Thyroid gland (tissue), 4 donors: ENCODE measurements around the gene SLC29A2. TPM values are rescaled to one million over a fixed set of nuclear protein-coding genes. Genes with fewer than 3 reads are reported as not detected.

Experiments
- DNase-seq, 2 donors: peaks; one replicate each; pipeline ENCODE4 v3.0.0-alpha.2; 2019
- H3K27ac ChIP-seq, 3 donors: fragments of 200-600 bp; sonication (generic); 1 replicate in 2 of 3; 2 replicates in 1 of 3; pipeline ENCODE4 v1.5.1; 2016 to 2019; ENCODE audit warnings: mild to moderate bottlenecking in 1 of 3, moderate library complexity in 1 of 3
- H3K27me3 ChIP-seq: fragments of 200-600 bp; sonication (generic); one replicate; pipeline ENCODE4 v1.5.1; 2019
- H3K36me3 ChIP-seq, 2 donors: fragments of 200-600 bp; sonication (generic); one replicate each; pipeline ENCODE4 v1.5.1; 2016 to 2019
- H3K4me1 ChIP-seq, 2 donors: fragments of 200-600 bp; sonication (generic); one replicate each; pipeline ENCODE4 v1.5.1; 2017 to 2019
- H3K4me3 ChIP-seq, 3 donors: fragments of 200-600 bp; sonication (generic); replicated peaks in 1 of 3; 1 replicate in 2 of 3; 2 replicates in 1 of 3; pipeline ENCODE4 v1.5.1; 2016; ENCODE audit warnings: mild to moderate bottlenecking in 1 of 3
- H3K9me3 ChIP-seq: fragments of 200-600 bp; sonication (generic); one replicate; pipeline ENCODE4 v1.5.1; 2017
- POLR2A ChIP-seq, 2 donors: fragments of 450-650 bp; IDR thresholded peaks; one replicate each; pipeline ENCODE4 v1.6.1; 2017; ENCODE audit warnings: antibody characterized with exemption in 2 of 2, mild to moderate bottlenecking in 2 of 2, moderate library complexity in 1 of 2
- WGBS, 2 donors: methylation state at CpG; one replicate each; pipeline ENCODE4 v1.1.5; 2017; 5-methylcytosine and 5-hydroxymethylcytosine counted together
- intact Hi-C: fragments of 100-400 bp; cut with DNase I; formaldehyde crosslinking; loops from one replicate; pipeline ENCODE4 v1.15.1; 2023
- total RNA-seq, 4 donors: library from RNA; depleted of rRNA; stranded (reverse); fragments of >200 nt; gene quantifications; one replicate each; pipeline ENCODE4 v1.2.3, GENCODE V29; 2016
- TF ChIP-seq, protein P1 (sequence below), 6 experiments: fragments of 200-600 bp in 3 of 6; fragments of 450-650 bp in 3 of 6; sonication (generic) in 3 of 6; IDR thresholded peaks; one replicate each; pipeline ENCODE4 v1.5.1; 2016 to 2019; ENCODE audit warnings: antibody characterized with exemption in 6 of 6, mild to moderate bottlenecking in 2 of 6, inconsistent platforms in 1 of 6, moderate library complexity in 1 of 6

SLC29A2 gene
- total RNA-seq, 4 donors from 2014 or later = 5.0 to 11.4 (median 8.3) TPM

DNA sequence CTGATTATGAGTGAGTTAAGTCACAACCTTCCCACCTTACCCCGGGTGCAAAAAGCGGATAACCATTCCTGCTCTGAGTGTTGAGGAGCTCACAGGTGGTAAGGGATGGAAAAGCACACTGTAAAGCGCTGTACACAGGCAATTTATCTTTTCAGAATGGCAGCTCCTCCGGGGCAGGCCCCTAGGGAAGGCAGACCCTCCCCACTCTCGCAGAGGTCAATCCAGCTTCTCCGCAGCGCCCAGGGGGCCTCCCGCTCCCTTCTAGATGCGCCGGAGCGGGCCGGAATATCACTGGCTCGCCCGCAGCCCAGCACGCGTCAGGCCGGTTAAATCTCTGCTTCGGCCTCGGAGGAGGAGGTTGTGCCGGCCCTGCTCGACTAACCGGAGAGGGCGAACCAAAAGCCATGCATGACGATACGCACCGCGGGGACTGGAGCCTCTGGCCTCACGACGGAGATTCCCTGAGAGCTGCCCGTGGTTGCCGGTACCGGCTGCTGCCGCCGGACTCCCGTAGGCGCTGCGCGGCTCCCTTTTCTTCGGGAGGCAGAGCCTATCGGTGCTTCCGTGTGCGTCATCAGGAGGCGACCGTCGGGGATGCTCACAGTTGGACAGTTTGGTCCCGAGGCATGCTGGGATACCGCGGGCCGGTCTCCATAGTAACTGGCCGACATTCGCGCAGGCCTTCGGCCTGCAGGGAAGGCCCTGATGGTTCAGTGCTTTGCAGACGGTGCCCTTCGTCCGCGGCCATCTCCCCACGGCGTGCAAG is 26.8 kb downstream of the SLC29A2 start, which contains the start of gene BRMS1:
Gene BRMS1, minus strand, starts transcription at position 555 of the 766 bp plus-strand sequence. CDS start 2,870 bp downstream, outside the sequence.
- peaks cover 20 to 23% of the 10 kb centered on the region in 2 donors for H3K36me3 ChIP-seq
- TF ChIP-seq, protein P1, sequence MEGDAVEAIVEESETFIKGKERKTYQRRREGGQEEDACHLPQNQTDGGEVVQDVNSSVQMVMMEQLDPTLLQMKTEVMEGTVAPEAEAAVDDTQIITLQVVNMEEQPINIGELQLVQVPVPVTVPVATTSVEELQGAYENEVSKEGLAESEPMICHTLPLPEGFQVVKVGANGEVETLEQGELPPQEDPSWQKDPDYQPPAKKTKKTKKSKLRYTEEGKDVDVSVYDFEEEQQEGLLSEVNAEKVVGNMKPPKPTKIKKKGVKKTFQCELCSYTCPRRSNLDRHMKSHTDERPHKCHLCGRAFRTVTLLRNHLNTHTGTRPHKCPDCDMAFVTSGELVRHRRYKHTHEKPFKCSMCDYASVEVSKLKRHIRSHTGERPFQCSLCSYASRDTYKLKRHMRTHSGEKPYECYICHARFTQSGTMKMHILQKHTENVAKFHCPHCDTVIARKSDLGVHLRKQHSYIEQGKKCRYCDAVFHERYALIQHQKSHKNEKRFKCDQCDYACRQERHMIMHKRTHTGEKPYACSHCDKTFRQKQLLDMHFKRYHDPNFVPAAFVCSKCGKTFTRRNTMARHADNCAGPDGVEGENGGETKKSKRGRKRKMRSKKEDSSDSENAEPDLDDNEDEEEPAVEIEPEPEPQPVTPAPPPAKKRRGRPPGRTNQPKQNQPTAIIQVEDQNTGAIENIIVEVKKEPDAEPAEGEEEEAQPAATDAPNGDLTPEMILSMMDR (IDR thresholded peaks at IDR 0.05) = peak in 4 of 6 experiments; percentile 14 to 43 (median 28)
- TF ChIP-seq POLR2A (IDR thresholded peaks at IDR 0.05) = peak in 1 of 2 donors; percentile 80
- H3K27me3 ChIP-seq = no peaks in the 10 kb centered on the region
- WGBS, 2 donors = 0 to 3% methylated on average over 9 to 18 of the region's 59 CpGs
- peaks cover 27 to 30% of the 10 kb centered on the region in 2 donors for H3K4me1 ChIP-seq
- H3K4me3 ChIP-seq = peak within 1 kb of the TSS; percentile 81 to 92 (median 90)
- peak within 1 kb of the TSS; percentile 61 to 81 (median 64) for H3K27ac ChIP-seq
- intact Hi-C loops = no loop called here
- DNase-seq = peak; percentile 98 to 99
- H3K9me3 ChIP-seq = no peaks in the 10 kb centered on the region

DNA sequence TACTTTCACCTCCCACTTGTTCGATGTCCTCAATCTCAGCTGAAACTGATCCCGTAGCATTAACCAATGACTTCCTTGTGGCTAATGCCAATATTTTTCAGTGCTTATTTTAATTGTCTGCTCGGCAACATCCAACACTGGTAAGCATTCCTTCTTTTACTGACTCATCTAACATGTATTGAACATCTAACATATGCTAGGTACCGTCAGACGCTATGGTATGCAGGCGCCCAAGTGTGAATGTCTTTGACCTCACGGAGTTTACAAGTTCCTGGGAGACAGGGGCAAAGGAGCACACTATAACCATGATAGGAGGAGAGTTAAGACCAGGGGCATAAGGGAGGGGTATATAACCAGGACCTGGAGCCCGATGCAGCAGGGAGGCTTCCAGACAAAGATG is 28.4 kb downstream of the SLC29A2 start:
- no peak for DNase-seq
- Histone ChIP-seq H3K36me3 (peaks cover 26 to 31% of the 10 kb centered on the region in 2 donors), H3K27ac (no peak overlapping the region), H3K4me3 (no peak overlapping the region), H3K27me3 (no peaks in the 10 kb centered on the region), H3K9me3 (no peaks in the 10 kb centered on the region), H3K4me1 (peaks cover 27 to 30% of the 10 kb centered on the region in 2 donors)
- intact Hi-C loops = no loop called here
- no peak for TF ChIP-seq POLR2A (IDR thresholded peaks at IDR 0.05)
- TF ChIP-seq, protein P1 (IDR thresholded peaks at IDR 0.05) = no peak
- 93 to 95% methylated on average over 8 of the region's 8 CpGs for WGBS, 2 donors

DNA sequence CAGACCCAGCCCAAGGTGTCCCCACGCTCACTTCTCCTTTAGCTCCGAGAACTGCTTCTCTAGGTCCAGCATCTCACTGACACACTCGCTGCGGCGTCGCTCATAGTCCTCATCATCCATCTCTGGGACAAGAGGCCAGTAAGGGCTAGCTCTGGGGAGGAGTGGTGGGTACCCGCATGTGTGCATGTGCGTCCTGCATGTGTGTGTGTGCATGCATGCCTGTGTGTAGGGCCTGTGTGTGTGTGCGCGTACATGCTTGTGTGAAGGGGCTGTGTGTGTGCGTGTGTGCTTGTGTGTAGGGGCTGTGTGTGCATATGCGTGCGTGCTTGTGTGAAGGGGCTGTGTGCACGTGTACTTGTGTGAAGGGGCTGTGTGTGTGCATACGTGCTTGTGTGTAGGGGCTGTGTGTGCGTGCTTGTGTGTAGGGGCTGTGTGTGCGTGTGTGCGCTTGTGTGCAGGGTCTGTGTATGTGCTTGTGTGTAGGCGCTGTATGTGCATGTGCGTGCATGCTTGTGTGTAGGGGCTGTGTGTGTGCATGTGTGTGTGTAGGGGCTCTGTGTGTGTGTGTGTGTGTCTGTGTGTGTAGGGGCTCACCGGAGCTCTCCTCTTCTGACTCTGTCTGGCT is 29.9 kb downstream of the SLC29A2 start:
- WGBS, 2 donors = 94 to 95% methylated on average over 18 to 21 of the region's 21 CpGs

DNA sequence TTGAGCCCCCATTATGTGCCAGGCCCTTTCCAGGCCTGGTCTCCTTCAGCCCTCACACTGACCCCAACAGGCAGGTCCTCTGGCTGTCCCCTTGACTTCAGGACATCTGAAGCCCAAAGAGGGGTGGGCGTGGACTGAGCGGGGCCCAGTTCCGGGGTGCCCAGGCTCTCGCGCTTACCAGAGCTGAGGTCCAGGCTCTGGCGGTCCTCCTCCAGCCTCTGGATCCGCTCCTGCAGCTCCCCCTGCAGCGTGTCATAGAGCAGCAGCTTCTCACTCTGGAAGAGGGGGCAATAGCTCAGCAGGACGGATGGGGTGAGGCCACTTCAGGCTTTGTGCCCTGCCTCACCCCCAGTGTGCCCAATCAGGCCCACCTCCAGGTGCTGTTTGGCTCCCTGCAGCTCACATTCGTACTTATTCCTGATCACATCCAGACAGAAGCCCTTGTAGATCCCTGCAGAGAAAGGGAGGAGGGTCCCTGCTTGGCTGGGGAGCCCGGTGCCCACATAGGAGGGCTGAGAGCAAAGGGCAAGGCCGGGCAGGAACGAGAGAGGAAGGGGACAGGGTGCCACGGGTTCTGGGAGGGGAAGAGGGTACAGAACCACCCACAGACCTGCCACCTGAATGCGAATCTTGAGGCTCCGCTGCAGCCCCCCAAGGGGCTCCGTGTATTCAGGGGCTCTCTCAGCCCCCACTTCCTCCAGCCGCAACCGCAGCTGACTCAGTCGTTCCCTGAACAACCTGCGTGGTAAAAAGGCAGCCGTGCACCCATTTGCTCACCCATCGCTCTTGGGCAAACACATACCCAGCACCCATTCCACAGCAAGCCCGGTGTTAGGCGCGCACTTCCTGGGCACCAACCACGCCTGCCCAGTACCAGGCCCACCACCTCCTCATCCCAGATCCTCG is 30.7 kb downstream of the SLC29A2 start:
- intact Hi-C loops = no loop called here
- H3K36me3 ChIP-seq = peaks cover 31 to 32% of the 10 kb centered on the region in 2 donors
- no peak for DNase-seq
- H3K9me3 ChIP-seq = no peaks in the 10 kb centered on the region
- WGBS, 2 donors = 96 to 97% methylated on average over 19 to 24 of the region's 28 CpGs
- H3K4me1 ChIP-seq = peaks cover 28% of the 10 kb centered on the region in 2 donors
- no peak overlapping the region for H3K27ac ChIP-seq
- H3K4me3 ChIP-seq = no peak overlapping the region
- H3K27me3 ChIP-seq = no peaks in the 10 kb centered on the region
- TF ChIP-seq, protein P1 (IDR thresholded peaks at IDR 0.05) = no peak
- no peak for TF ChIP-seq POLR2A (IDR thresholded peaks at IDR 0.05)

More for the DNA sequence above, 29.9 kb downstream of the SLC29A2 start:
- Histone ChIP-seq H3K4me1 (peaks cover 29 to 30% of the 10 kb centered on the region in 2 donors), H3K36me3 (peaks cover 31 to 32% of the 10 kb centered on the region in 2 donors), H3K27me3 (no peaks in the 10 kb centered on the region), H3K27ac (no peak overlapping the region), H3K4me3 (no peak overlapping the region), H3K9me3 (no peaks in the 10 kb centered on the region)
- no peak for DNase-seq
- TF ChIP-seq, protein P1 (IDR thresholded peaks at IDR 0.05) = no peak
- TF ChIP-seq POLR2A (IDR thresholded peaks at IDR 0.05) = no peak
- intact Hi-C loops = no loop called here
